Caco-2 (cell line): ENCODE results near the gene ZPBP. TPM values are rescaled to one million over a fixed set of nuclear protein-coding genes. Genes with fewer than 3 reads are reported as not detected.

ENCODE experiments used
- BruUV-seq: library from RNA; stranded (reverse); fragments of 400-500 nt; replicated peaks from 2 replicates; lab custom pipeline; 2021; lab: Mats Ljungman, UMichigan
- CTCF ChIA-PET: fragments of 300-600 bp; sonication (Branson Sonifier 250); formaldehyde crosslinking; loops from one replicate; lab custom pipeline; 2022; ENCODE audit warnings: antibody characterized with exemption; lab: Charles Lee
- POLR2A ChIA-PET: fragments of 300-600 bp; sonication (Branson Sonifier 250); formaldehyde crosslinking; loops from one replicate; lab custom pipeline; 2022; ENCODE audit warnings: antibody characterized with exemption; lab: Charles Lee
- DNase-seq, 2 experiments: peaks; one replicate each; pipeline versions ENCODE4 v3.0.0 to v3.0.0-alpha.2; 2020 to 2022
- H3K27me3 ChIP-seq: replicated peaks from 2 replicates; pipeline ENCODE4 v1.6.0; 2011; ENCODE audit warnings: low read length; ENCODE audit not compliant: control insufficient read depth, insufficient read depth
- H3K36me3 ChIP-seq: 2 replicates; pipeline ENCODE4 v1.5.1; 2011; ENCODE audit warnings: low read length; ENCODE audit not compliant: control insufficient read depth, insufficient read depth
- H3K4me1 ChIP-seq: fragments of 250-450 bp; sonication (Bioruptor Pico); 2 replicates; pipeline ENCODE4 v1.5.1; 2020; ENCODE audit warnings: mild to moderate bottlenecking
- H3K4me3 ChIP-seq: 2 replicates; pipeline ENCODE4 v1.5.1; 2011; ENCODE audit warnings: low read depth, mild to moderate bottlenecking, control low read depth, low read length
- H3K9me3 ChIP-seq: fragments of 250-450 bp; sonication (Bioruptor Pico); 2 replicates; pipeline ENCODE4 v1.5.1; 2020; ENCODE audit warnings: mild to moderate bottlenecking, moderate library complexity
- H3K27ac Mint-ChIP-seq: one replicate; pipeline ENCODE4 v1.8.0; 2022; ENCODE audit warnings: mixed read lengths; ENCODE audit not compliant: unreplicated experiment
- H3K27me3 Mint-ChIP-seq: one replicate; pipeline ENCODE4 v1.8.0; 2022; ENCODE audit warnings: mixed read lengths; ENCODE audit not compliant: insufficient read depth, unreplicated experiment
- H3K36me3 Mint-ChIP-seq: one replicate; pipeline ENCODE4 v1.8.0; 2022; ENCODE audit warnings: mild to moderate bottlenecking, mixed read lengths; ENCODE audit not compliant: insufficient read depth, unreplicated experiment
- H3K4me1 Mint-ChIP-seq: one replicate; pipeline ENCODE4 v1.8.0; 2022; ENCODE audit warnings: low read depth, mixed read lengths; ENCODE audit not compliant: unreplicated experiment
- H3K4me3 Mint-ChIP-seq: one replicate; pipeline ENCODE4 v1.8.0; 2022; ENCODE audit warnings: mild to moderate bottlenecking, moderate library complexity, mixed read lengths; ENCODE audit not compliant: unreplicated experiment
- H3K9me3 Mint-ChIP-seq: one replicate; pipeline ENCODE4 v1.8.0; 2022; ENCODE audit warnings: mixed read lengths; ENCODE audit not compliant: unreplicated experiment
- CTCF ChIP-seq, 2 experiments: fragments of 200-600 bp in 1 of 2; IDR thresholded peaks; 1 replicate in 1 of 2; 2 replicates in 1 of 2; pipeline versions ENCODE4 v1.5.1 to v1.8.0; 2011 to 2022; ENCODE audit warnings: antibody characterized with exemption in 1 of 2, control low read depth in 1 of 2, inconsistent platforms in 1 of 2, low read depth in 1 of 2, low read length in 1 of 2, mild to moderate bottlenecking in 1 of 2, moderate library complexity in 1 of 2; ENCODE audit not compliant: insufficient read depth in 1 of 2, severe bottlenecking in 1 of 2, unreplicated experiment in 1 of 2
- intact Hi-C: fragments of 100-400 bp; cut with micrococcal nuclease; formaldehyde crosslinking; loops from one replicate; pipeline ENCODE4 v1.10.0; 2022; ENCODE audit not compliant: unreplicated experiment
- total RNA-seq: library from RNA; stranded (reverse); gene quantifications from 2 replicates; pipeline ENCODE4 v1.2.3, GENCODE V29; 2022

Gene ZPBP
- total RNA-seq, 1 experiment from 2014 or later, result not detected

GRCh38 chr7:49931627-49932026, 161.4 kb downstream of the ZPBP start:
- Mint-ChIP-seq H3K27ac (no peak overlapping the region), H3K9me3 (peaks cover 14% of the 10 kb centered on the region), H3K27me3 (no peaks in the 10 kb centered on the region), H3K36me3 (no peaks in the 10 kb centered on the region), H3K4me1 (no peaks in the 10 kb centered on the region), H3K4me3 (no peak overlapping the region)
- Histone ChIP-seq H3K4me1 (no peaks in the 10 kb centered on the region), H3K36me3 (no peaks in the 10 kb centered on the region), H3K27me3 (no peaks in the 10 kb centered on the region), H3K4me3 (no peak overlapping the region), H3K9me3 (no peaks in the 10 kb centered on the region; the same call in 1 of the 2 replicates)
- BruUV-seq, result no TSS peak
- no peak for DNase-seq
- TF ChIP-seq CTCF (IDR thresholded peaks at IDR 0.05; ENCODE audit: insufficient read depth in 1 of 2, low read depth in 1 of 2, low read length in 1 of 2, severe bottlenecking in 1 of 2, unreplicated experiment in 1 of 2), result no peak
- intact Hi-C loops, result no loop called here
- ChIA-PET CTCF (no interaction called here), POLR2A (no interaction called here)

GRCh38 chr7:49928787-49929186, 164.3 kb downstream of the ZPBP start:
- Histone ChIP-seq H3K27me3 (no peaks in the 10 kb centered on the region), H3K4me3 (no peak overlapping the region), H3K9me3 (no peaks in the 10 kb centered on the region; the same call in 1 of the 2 replicates), H3K4me1 (no peaks in the 10 kb centered on the region), H3K36me3 (no peaks in the 10 kb centered on the region)
- H3K27ac Mint-ChIP-seq, result no peak overlapping the region
- no peak overlapping the region for H3K4me3 Mint-ChIP-seq
- POLR2A ChIA-PET, result no interaction called here
- CTCF ChIA-PET, result no interaction called here
- no peaks in the 10 kb centered on the region for H3K4me1 Mint-ChIP-seq
- BruUV-seq, result no TSS peak
- no peak for TF ChIP-seq CTCF (IDR thresholded peaks at IDR 0.05; ENCODE audit: insufficient read depth in 1 of 2, low read depth in 1 of 2, low read length in 1 of 2, severe bottlenecking in 1 of 2, unreplicated experiment in 1 of 2)
- no peak for DNase-seq
- H3K36me3 Mint-ChIP-seq, result no peaks in the 10 kb centered on the region
- intact Hi-C loops, result no loop called here
- H3K9me3 Mint-ChIP-seq, result peaks cover 14% of the 10 kb centered on the region
- H3K27me3 Mint-ChIP-seq, result no peaks in the 10 kb centered on the region

DNA sequence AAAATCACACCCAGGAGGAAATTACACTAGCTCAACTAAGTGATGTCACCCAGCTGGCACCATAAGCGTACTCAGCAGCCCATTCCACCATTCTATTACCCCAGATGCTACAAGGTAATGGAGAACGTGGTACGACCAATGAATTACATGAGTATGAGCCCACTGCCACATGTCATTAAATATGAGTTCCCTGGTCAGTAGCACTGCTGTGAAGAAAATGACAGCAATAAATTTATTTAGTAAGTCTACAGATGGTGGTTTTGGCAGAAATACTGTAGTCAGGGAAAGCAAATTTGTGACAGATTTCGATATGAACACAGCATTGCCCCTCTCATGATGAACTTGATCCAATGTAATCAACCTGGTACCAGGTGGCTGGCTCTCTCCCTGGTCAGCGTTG, 165.4 kb downstream of the ZPBP start:
- Mint-ChIP-seq H3K4me1 (no peaks in the 10 kb centered on the region), H3K4me3 (no peak overlapping the region), H3K27me3 (peaks cover 3% of the 10 kb centered on the region), H3K27ac (no peak overlapping the region), H3K9me3 (peaks cover 14% of the 10 kb centered on the region), H3K36me3 (no peaks in the 10 kb centered on the region)
- POLR2A ChIA-PET, result no interaction called here
- Histone ChIP-seq H3K36me3 (no peaks in the 10 kb centered on the region), H3K4me3 (no peak overlapping the region), H3K27me3 (no peaks in the 10 kb centered on the region), H3K9me3 (no peaks in the 10 kb centered on the region), H3K4me1 (no peaks in the 10 kb centered on the region)
- TF ChIP-seq CTCF (IDR thresholded peaks at IDR 0.05; ENCODE audit: insufficient read depth in 1 of 2, low read depth in 1 of 2, low read length in 1 of 2, severe bottlenecking in 1 of 2, unreplicated experiment in 1 of 2), result no peak
- DNase-seq, result no peak
- CTCF ChIA-PET, result no interaction called here
- intact Hi-C loops, result no loop called here
- no TSS peak for BruUV-seq
